Hematopoietic multipotent progenitor cell treated with erythropoietin and hydrocortisone succinate and interleukin-3 and kit ligand, for 6 days (in vitro differentiated cells): ENCODE results near the gene UBE2E2.
A peak's percentile ranks its signal among the peaks of the same experiment; 100 is the strongest.

ENCODE experiments used
- DNase-seq: peaks from one replicate; pipeline ENCODE4 v3.0.0-alpha.2; 2015

UBE2E2 gene

DNA sequence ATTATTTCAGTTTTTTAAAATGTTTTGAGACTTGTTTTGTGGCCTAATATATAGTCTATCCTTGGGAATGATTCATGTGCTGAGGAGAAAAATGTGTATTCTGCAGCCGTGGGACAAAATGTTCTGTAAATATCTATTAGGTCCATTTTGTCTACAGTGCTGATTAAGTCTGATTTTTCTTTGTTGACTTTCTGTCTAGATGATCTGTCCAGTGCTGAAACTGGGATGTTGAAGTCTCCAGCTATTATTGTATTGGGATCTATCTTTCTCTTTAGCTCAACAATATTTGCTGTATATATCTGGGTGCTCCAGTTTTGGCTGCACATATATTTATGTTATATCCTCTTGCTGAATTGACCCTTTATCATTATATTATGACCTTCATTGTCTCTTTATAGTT lies 85.2 kb downstream of the UBE2E2 start:
- DNase-seq = no peak

DNA sequence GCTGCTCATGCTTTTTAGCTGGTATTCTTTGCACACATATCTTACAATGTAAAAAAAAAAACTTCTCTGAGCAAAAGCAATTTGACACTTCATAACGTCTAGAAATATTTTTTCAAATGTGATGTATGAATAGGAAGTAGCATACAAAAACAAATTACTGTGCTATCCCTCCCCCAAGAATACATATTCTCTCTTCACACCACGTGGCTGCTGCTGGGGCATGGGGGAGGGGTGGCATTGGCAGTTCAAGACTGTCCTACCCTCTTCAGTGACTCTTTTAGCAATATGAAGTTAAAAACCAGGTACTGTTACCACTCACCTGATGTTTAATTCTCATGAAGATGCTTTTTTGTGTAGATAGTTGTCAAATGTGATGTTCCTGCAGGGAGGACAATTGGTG lies 85.6 kb downstream of the UBE2E2 start:
- DNase-seq = no peak

DNA sequence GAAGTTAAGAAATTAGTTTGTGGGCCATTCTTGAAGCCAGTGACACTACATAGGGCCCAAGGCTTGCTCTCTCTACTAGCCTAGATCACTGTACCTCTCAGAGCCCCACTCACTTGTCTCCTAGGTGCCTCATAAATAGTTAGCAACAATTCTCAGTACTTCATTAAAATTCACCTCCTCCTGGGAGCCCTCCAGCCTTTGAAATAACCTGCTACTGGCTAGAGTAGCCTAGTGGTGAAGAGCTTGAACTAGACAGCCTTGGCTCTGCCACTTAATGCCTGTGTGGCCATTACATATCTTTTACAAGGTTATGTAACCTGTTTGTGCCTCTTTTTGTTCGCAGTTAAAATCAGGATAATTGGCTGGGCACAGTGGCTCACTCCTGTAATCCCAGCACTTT lies 89.3 kb downstream of the UBE2E2 start:
- no peak for DNase-seq

DNA sequence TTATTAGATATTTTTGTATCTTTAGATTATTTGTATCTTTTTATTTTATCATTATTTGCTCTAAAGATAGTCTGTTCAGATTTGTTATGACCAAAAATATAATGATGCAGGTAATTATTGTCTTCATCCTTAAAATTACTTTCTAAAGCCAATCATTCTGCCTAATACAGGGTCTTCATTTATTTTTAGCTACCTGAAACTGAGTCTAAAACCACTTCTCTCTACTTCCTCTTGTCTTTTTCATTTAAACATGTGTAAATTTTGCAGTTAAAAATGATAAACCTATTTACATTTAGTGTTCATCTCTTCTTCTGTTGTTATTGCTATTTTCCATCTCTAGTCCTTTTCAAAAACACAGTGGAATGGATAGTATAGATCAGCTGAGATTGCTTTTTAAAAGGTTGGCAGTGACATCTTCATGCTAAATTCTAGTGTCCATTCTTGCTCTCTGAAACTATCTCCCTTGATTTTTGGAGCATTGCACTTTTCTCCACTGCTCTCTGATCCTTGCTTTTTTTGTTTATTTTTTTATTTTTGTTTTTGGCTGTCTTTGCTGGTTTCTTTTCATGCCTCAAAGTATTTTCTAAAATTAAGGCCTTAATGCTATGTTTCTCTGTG lies 91.8 kb downstream of the UBE2E2 start:
- no peak for DNase-seq

DNA sequence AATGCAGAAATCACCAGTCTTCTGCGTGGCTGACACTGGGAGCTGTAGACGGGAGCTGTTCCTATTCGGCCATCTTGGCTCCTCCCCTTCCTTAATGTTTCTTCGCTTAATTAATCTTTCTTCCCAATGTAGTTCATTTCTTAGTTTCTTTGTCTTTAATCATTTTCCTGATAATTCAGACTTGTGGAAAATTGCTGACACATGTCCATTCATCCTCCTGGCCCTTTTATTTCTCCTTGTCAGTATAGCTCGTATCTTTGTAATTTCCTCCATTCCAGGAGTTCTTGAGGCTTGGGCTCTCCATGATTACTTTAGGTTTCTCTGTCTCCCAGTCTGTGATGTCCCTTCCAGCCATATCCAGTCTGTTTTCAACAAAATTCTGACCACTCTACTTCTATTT lies 98.7 kb downstream of the UBE2E2 start:
- no peak for DNase-seq

DNA sequence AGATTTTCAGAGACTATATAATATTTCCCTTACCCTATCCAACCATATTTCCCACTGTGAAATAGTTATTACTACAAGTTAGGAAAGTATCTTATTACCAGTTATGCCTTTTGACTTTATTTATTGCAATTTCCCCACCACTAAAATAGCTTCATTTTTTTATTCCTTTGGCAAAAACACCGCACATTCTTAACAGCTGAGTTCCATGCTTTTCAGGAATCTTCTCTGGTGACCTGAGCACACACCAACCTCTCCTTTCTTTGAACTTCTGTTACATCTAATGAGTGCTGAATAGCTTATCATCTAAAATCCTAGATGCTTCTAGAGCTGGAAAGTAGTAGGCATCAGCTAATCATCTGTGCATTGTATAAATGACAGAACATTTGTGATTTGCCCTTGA lies 99.1 kb downstream of the UBE2E2 start:
- no peak for DNase-seq

DNA sequence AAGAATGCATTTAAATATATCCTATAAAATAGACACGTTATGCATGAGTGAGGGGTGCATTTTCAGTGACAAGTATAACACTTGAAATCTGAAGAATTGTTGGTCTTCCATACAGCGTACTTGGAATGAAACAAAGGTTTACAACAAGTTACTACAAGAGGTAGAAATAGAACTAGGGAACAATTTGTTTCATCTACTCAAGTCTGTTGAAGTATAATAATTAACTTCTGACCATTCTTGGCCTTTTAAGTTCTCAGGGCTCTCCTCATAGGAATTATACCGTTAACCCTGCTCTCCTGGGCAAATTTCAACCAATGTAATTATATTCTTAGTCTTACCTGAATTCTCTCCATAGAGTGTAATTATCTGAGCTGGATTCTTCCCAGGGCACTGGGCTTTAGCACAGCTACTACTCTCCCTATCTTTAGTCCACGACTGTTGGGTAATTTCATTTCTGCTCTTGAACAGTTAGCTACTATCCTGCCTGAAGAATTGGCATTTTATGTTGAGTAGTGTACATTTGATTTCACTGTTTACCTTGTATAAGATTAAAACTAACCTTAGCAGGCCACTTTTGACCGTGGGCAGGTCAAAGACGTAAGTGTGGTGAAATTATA lies 100.6 kb downstream of the UBE2E2 start:
- DNase-seq = no peak

DNA sequence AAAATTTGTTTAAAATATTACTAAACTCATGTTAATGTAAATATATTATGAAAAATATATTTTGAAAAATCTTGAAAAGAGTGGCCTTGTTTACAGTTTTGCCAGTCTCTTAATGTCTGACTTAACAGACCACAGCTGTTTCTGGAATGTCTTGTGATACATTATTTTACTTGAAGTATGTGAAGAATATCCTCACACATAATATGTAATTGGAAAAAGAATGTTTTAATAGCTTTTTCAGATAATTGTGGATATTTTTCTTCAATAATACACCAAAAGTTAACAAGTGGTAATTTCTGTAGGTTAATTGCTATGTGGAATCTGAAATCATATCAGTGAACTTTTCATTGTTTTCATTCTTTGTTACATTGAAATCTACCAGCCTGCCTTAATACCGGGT lies 101.3 kb downstream of the UBE2E2 start:
- no peak for DNase-seq

DNA sequence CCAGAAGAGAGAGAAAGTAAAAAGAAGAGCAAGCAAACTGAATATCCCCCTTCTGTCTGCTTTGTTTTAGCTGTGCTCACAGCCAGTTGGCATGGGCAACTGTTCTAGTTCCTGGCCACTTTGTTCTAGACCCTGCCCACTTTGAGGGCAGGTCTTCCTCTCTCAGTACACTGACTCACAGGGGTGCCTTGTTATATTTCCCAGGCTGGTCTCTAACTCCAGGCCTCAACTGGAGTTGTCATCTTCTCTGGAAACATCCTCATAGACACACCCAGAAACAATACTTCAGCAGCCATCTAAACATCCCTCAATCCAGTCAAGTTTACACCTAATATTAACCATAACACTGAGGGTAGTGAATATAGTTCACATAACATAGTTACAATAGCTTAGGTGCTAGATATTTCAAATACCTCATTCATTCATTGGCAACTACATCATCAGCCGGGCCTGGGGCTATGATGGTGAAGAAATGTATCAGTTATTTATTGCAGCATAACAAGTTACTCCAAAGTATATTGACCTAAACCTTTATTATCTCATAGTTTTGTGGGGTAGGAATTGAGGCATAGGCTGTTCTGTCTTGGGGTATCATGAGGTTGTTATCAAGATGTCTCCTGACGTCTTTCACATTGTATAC lies 106.0 kb downstream of the UBE2E2 start:
- DNase-seq = no peak

DNA sequence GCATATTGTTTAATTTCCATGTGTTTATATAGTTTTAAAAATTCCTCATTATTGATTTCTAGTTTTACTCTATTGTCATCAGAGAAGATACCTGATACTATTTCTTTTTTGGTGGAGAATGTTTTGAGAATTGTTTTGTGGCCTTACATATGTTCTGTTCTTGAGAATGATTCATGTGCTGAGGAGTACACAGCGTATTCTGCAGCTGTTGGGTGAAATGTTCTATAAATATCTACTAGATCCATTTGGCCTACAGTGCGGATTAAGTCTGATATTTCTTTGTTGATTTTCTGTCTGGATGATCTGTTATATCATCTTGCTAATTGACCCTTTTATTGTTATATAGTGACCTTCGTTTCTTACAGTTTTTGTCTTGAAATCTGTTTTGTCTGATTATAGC lies 109.7 kb downstream of the UBE2E2 start:
- no peak for DNase-seq

DNA sequence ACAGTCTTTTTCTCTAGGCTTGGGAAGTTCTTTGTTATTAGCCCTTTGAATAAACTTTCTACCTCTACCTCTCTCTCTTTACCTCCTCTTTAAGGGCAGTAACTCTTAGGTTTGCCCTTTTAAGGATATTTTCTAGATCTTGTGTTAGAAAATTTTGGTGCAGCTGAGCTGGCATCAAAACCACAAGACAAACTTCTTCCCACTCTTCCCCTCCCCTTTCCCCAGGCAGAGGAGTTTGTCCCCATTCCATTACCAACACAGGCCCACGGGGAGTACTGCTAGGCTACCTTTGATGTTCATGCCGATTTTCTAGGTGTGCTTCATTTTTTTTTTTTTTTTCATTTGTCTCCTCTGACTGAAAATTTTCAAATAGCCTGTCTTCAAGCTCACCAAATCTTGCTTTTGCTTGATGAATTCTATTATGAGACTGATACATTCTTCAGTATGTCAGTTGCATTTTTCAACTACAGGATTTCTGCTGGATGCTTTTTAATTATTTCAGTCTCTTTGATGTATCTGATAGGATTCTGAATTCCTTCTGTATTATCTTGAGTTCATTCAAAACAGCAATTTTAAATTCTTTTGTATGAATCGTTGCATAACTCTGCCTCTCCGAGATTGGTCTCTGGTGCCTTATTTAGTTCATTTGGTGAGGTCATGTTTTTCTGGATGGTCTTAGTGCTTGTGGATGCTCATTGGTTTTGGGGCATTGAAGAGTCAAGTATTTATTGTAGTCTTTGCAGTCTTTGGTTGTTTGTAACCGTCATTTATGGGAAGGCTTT lies 112.0 kb downstream of the UBE2E2 start:
- DNase-seq = no peak

DNA sequence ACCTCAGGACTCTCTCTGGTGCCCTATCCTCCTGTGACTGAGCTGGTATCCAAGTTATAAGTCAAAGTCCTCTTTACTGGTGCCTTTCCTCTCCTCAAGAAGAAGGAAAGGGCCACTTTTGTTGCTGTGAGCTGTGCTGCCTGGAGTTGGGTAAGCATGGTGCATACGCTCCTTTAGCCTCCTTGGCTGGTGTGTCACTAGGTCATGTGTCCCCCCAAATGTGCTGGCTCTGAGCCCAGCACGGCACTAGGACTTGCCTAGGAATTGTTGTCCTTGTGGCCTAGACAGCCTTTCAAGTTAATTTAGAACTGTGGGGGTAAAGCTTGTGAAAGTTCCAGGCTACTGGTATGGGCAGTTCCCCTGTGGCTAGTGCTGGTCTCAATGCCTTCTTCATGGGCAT lies 113.8 kb downstream of the UBE2E2 start:
- no peak for DNase-seq

DNA sequence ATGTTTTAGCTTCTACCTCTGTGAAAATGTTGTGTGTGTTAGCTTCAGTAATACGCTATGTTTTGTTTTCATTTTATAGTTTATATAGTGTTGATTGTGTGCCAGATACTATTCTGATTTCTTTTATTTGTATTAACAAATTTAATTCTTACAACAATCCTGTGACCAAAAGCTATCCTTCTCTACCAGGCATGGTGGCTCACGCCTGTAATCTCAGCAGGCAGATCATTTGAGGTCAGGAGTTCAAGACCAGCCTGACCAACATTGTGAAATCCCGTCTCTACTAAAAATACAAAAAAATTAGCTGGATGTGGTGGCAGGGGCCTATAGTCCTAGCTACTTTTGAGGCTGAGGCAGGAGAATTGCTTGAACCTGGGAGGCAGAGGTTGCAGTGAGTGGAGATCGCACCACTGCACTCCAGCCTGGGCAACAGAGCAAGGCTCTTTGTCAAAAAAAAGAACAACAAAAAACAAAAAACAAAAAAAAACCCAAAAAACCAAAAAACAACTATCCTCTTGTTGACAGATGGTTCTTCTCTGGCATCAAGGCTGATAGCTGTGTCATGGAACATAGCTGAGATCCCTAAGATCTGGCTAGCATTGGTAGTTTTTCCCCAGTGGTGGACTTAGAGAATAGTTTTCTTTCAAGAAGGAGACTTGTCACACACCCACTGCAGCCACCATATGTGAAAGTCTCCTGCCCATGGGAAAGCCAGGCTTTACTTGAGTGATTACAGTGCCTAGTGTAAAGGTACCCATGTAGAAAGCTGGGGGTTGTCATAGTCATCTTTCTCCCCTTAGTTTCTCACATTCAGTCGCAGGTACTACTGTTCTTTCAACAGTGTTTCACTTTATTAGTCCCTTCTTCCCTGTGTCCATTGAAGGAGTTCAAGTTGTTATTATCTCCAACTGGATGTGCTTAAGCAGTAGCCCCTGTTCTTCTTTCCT lies 116.5 kb downstream of the UBE2E2 start:
- DNase-seq = no peak

DNA sequence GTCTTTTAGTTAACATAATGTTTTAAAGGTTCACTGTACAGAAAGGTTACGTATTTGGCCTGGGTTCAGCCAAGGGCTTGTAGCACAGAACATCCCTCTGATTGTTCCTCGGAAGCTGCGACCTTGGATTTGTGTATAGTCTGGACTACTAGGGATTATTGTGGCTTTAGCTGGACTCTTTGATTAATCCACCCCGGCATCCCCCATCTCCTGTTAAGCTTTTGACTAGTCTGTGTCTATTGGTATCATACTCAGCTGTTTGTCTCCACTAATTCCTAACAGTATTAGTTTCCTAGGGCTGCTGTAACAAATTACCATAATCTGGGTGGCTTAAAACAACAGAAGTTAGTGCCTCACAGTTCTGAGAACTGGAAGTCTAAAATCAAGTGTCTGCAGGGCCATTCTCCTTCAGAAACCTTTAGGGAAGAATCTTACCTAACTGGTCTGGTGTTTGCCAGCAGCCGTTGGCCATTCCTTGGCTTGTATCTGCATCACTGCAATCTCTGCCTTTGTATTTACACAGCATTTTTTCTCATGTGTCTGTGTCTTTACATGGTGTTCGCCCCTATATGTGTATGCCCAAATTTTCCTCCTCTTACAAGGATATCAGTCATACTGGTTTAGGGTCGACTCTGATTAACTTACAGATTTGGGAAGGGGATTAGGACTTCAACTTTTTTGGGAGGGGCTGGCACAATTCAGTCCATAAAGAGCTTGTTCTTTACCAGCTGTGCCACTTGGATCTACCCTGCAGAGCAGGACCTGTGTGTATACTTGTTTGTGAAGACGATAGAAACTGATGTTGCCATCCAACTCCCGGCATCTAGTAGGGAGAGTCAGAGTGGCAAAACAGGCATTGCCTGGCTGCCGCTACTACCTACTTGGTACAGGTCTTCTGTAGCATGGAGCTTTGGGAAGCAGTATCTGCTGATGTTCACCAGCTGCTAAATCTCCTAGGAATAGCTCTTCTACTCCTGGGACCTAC lies 117.8 kb downstream of the UBE2E2 start:
- DNase-seq = no peak

DNA sequence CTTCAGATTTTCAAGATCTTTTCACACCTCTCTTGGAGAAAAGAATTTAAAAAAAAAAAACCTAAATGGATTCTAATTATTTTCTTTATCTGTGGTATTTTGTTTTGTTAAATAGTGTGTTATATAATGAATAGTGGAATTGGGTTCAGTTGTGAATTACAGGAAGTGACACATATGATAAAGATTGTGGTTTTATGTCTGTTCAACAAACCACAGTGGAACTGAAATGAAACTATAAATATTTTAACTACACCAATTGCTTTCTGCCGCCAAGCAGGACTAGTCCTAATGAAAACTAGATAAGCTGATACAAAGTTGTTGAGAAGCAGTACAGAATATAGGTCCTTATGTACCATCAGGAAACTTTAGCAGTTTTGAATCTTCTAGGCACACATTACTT lies 121.6 kb downstream of the UBE2E2 start:
- peak; percentile 74 for DNase-seq

DNA sequence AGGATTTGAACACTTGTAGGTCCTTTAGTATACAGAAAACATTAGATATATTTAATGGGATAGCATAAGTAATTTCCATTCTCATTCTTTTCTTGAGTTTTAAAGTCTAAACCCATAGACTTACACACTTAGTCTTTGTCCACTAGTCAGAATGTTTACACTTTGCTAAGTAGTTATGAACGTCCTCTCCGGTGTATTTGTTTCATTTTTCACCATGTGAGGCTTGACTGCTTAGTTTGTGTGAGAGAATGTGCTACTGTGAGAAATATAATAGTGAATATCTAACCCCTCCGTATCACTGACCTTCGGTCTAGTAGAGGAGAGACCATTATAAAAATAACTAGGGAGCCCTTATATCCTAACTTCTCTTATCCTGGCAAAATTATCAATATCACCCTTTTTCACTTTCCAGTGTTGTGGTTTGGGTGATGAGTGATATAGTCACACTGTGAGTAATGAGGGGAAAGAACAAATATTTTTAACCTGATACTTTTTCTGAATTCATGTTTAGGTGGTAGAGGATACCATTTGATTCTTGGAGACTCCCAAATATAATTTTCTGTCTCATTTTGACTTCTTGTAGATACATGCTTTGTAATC lies 122.4 kb downstream of the UBE2E2 start:
- no peak for DNase-seq

DNA sequence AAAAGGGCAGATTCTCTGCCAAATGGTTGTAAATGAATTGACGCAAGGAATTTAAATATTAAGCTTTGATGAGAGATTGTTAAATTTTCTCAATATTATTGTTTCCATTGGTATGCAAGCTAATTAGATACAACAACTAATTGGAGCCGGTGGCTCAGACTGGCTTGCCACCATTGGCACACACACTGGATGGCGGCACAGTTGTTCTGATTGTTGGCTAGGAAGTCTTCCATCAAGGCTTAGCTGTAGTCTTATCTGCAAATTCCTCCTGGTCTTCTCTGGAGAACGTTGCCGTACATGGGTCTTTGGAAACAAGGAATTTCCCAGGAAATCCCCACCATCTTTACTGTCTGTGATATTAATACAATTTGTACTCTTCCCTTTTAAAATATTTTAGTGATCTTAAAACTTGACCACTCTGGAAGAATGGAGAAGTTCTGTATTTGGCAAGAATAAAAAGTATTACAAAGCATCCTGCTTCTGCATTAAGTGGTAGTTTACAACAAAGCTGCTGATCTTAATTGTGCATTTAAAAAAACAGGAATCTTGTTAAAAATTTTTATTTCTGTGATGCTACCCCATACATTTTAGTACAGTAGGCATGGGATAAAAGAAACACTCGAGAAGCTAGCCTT lies 126.5 kb downstream of the UBE2E2 start:
- peak; percentile 13 for DNase-seq

DNA sequence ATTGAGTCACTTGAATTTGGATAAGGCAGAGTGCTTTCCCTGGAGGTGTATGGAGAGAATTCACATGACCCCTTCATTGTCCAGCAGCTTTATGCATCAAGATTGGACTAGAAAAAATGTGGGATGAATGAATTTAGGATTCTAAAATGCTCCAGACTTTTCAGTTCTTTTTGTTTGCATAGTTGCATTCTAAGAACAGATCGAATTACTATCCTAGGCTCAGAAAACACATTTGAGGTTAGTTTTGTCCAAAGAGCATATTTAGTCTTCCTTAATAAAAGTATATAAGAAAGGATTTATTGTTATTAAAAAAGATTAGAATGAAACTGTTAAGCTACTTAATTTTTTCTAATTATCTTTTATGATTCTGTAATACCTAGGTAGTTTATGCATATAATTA lies 127.4 kb downstream of the UBE2E2 start:
- no peak for DNase-seq

DNA sequence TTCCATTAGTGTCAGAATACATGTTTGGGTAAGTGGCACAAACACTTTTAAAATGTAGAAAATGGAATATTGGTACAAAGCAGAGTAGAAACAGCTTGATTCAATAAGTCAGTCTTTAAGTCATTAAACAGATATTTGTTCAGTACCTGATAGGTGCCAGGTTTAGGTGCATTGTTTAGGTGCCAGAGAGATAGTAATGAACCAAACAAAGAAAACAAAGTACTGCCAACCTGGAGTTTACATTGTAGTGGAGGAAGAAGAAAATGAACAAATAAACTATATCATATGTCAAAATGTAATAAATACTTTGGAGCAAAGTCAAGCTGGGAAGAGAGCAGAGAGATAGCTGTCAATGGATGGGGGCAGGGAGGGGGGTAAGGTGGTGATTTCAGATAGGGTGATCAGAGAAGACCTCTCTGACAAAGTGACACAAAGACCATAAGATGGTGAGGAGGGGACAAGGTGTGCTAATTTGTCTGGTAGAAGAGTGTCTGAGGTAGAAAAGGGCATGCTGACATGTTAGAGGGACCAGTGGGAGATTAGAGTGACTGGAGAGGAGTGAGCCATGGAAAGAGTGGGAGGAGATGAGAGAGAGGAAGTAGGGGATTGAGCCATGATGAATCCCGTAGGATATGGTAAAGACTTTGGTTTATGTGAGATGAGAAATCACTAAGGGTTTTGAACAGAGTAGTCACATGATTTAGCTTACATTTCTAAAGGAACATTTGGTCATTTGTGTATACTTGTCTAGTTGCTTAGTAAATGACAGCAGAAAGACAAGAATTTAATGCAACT lies 128.2 kb downstream of the UBE2E2 start:
- no peak for DNase-seq

DNA sequence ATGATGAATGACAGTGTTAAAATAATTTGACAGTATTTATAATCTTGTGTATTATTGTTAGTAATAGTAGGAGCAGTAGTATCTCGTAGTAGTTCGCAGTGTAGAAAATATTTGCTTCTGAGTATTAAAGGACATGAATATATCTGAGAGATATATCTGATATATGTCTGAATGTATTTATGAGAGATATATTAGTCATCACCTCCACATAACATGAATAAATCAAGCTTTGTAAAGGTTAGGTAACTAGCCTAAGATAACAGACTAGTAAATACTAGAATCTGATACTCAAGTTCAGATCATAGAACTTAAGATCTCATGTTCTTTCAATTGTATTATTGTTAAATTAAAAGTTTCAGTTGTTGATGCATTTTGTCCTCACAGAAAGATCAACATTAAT lies 130.5 kb downstream of the UBE2E2 start:
- DNase-seq = no peak
